Ovary (tissue), 9 donors: ENCODE measurements around the gene ATP6V1F. TPM values are rescaled to one million over a fixed set of nuclear protein-coding genes. Genes with fewer than 3 reads are reported as not detected.

ENCODE experiments used
- DNase-seq, 5 donors: peaks; one replicate each; pipeline ENCODE4 v3.0.0-alpha.2; 2019 to 2020
- H3K27ac ChIP-seq, 2 donors: fragments of 200-600 bp; one replicate each; pipeline versions ENCODE4 v1.5.1 to v1.8.0; 2019 to 2022
- H3K27me3 ChIP-seq: fragments of 200-600 bp; one replicate; pipeline ENCODE4 v1.8.0; 2022
- H3K36me3 ChIP-seq: fragments of 200-600 bp; sonication (generic); one replicate; pipeline ENCODE4 v1.5.1; 2019
- H3K4me1 ChIP-seq: one replicate; pipeline ENCODE4 v1.8.1; 2013; ENCODE audit warnings: mild to moderate bottlenecking, moderate library complexity; ENCODE audit not compliant: insufficient read depth
- H3K4me3 ChIP-seq: fragments of 200-600 bp; sonication (generic); one replicate; pipeline ENCODE4 v1.5.1; 2017
- H3K9me3 ChIP-seq, 2 donors: fragments of 200-600 bp in 1 of 2; sonication (generic) in 1 of 2; one replicate each; pipeline versions ENCODE4 v1.5.1 to v1.8.1; 2013 to 2019; ENCODE audit warnings: mild to moderate bottlenecking in 1 of 2, moderate library complexity in 1 of 2
- CTCF ChIP-seq, 3 donors: fragments of 450-650 bp in 2 of 3; fragments of 200-600 bp in 1 of 3; IDR thresholded peaks; one replicate each; pipeline versions ENCODE4 v1.5.1 to v1.8.0; 2016 to 2022; ENCODE audit warnings: antibody characterized with exemption in 3 of 3, mild to moderate bottlenecking in 1 of 3
- EP300 ChIP-seq: sonication (generic); formaldehyde crosslinking; IDR thresholded peaks from one replicate; pipeline ENCODE4 v1.6.1; 2017; ENCODE audit warnings: antibody characterized with exemption
- POLR2A ChIP-seq: fragments of 450-650 bp; IDR thresholded peaks from one replicate; pipeline ENCODE4 v1.6.1; 2017; ENCODE audit warnings: antibody characterized with exemption, mild to moderate bottlenecking, moderate library complexity
- WGBS, 3 donors: extraction: QIAGEN DNeasy Blood & Tissue Kit in 1 of 3; methylation state at CpG; one replicate each; pipeline versions ENCODE4 v1.1.5 to v1.1.7; 2013 to 2017; 5-methylcytosine and 5-hydroxymethylcytosine counted together
- intact Hi-C, 4 donors: fragments of 100-400 bp; cut with DNase I; formaldehyde crosslinking; loops; one replicate each; pipeline versions ENCODE4 v1.11.0 to v1.15.1; 2022 to 2023
- polyA plus RNA-seq, 2 donors: library from polyadenylated mRNA; stranded (reverse); fragments of 200-250 nt in 1 of 2; fragments of 350-450 nt in 1 of 2; fragmentation: Illumina TruSeq in 1 of 2; extraction: RNeasy Lipid Tissue Mini Kit (QIAGEN cat#74804) in 1 of 2; gene quantifications; one replicate each; pipeline ENCODE4 v1.2.3, GENCODE V29; 2013 to 2014
- total RNA-seq, 7 donors: library from RNA; depleted of rRNA in 2 of 7; stranded (reverse); fragments of >200 nt in 2 of 7; fragmentation: NEBNext Ultra II Directional in 3 of 7; extraction: Animal tissue kit (Norgen Biotek cat#: 25700) in 3 of 7; gene quantifications; one replicate each; pipeline versions ENCODE4 v1.1.0 to v1.2.4, GENCODE V29; 2016 to 2023
- donor health status: DM: no; HTN: no; CAD: no; lungs with moderate emphysema.
- donor health status: DM: no; HTN: no; CAD: no.
- donor health status: Bipolar disorder and iron deficiency.
- donor health status: DM: yes; HTN: yes; CAD: no.
- donor health status: DM: no; HTN: no; CAD: no.
- donor health status: DM: yes; HTN: yes; CAD: no.

The ATP6V1F gene
- total and polyA plus RNA-seq, 9 donors, result 57.3 to 128 (median 85.4) TPM

GRCh38 chr7:128847721-128848211, 14.9 kb upstream of the ATP6V1F start:
- 84 to 94% (median 90%) methylated on average over 16 to 17 of the region's 17 CpGs for WGBS, 3 donors
- Histone ChIP-seq H3K27ac (no peak overlapping the region), H3K36me3 (no peaks in the 10 kb centered on the region), H3K27me3 (no peaks in the 10 kb centered on the region), H3K4me3 (no peak overlapping the region), H3K9me3 (no peaks in the 10 kb centered on the region), H3K4me1 (no peaks in the 10 kb centered on the region)
- intact Hi-C loops, result no loop called here
- no peak for DNase-seq
- no peak for TF ChIP-seq EP300
- TF ChIP-seq CTCF (IDR thresholded peaks at IDR 0.05), result no peak
- no peak for TF ChIP-seq POLR2A

- 90 to 93% (median 90%) methylated on average over 31 of the region's 31 CpGs for WGBS, 3 donors
- Histone ChIP-seq H3K36me3 (no peaks in the 10 kb centered on the region), H3K9me3 (no peaks in the 10 kb centered on the region), H3K4me3 (no peak overlapping the region), H3K4me1 (no peaks in the 10 kb centered on the region), H3K27me3 (no peaks in the 10 kb centered on the region), H3K27ac (no peak overlapping the region)
- intact Hi-C loops, result no loop called here
- no peak for DNase-seq
- TF ChIP-seq CTCF (IDR thresholded peaks at IDR 0.05) (no peak), EP300 (no peak)
These were observed 14.1 kb upstream of the ATP6V1F start for GRCh38 chr7:128848289-128849155.

GRCh38 chr7:128849156-128849515, 13.5 kb upstream of the ATP6V1F start:
- Histone ChIP-seq H3K9me3 (no peaks in the 10 kb centered on the region), H3K4me3 (no peak overlapping the region), H3K4me1 (no peaks in the 10 kb centered on the region), H3K27me3 (no peaks in the 10 kb centered on the region), H3K27ac (no peak overlapping the region), H3K36me3 (no peaks in the 10 kb centered on the region)
- no peak for DNase-seq
- TF ChIP-seq POLR2A, result no peak
- TF ChIP-seq EP300, result no peak
- TF ChIP-seq CTCF (IDR thresholded peaks at IDR 0.05), result no peak
- intact Hi-C loops, result no loop called here
- 92 to 94% (median 92%) methylated on average over 16 of the region's 16 CpGs for WGBS, 3 donors

GRCh38 chr7:128849804-128850490, 12.7 kb upstream of the ATP6V1F start:
- Histone ChIP-seq H3K9me3 (no peaks in the 10 kb centered on the region), H3K4me1 (no peaks in the 10 kb centered on the region), H3K36me3 (no peaks in the 10 kb centered on the region), H3K27me3 (no peaks in the 10 kb centered on the region), H3K27ac (no peak overlapping the region), H3K4me3 (no peak overlapping the region)
- intact Hi-C loops, result no loop called here
- DNase-seq, result no peak
- no peak for TF ChIP-seq CTCF (IDR thresholded peaks at IDR 0.05)
- TF ChIP-seq POLR2A, result no peak
- TF ChIP-seq EP300, result no peak
- 90 to 91% (median 91%) methylated on average over 18 of the region's 18 CpGs for WGBS, 3 donors
